NCI-H1694 treated with DMSO at 0.1 percent for 48 hours (cell line): ENCODE results near the gene EXD3.
"Not testable (repeated sequence)": the region's sequence is repeated elsewhere in the genome, so short reads cannot be mapped to it uniquely, and the experiment has no call there.

ENCODE experiments used
- DNase-seq: peaks from one replicate; lab custom pipeline; 2025; lab: John Stamatoyannopoulos, UW

EXD3 gene

DNA sequence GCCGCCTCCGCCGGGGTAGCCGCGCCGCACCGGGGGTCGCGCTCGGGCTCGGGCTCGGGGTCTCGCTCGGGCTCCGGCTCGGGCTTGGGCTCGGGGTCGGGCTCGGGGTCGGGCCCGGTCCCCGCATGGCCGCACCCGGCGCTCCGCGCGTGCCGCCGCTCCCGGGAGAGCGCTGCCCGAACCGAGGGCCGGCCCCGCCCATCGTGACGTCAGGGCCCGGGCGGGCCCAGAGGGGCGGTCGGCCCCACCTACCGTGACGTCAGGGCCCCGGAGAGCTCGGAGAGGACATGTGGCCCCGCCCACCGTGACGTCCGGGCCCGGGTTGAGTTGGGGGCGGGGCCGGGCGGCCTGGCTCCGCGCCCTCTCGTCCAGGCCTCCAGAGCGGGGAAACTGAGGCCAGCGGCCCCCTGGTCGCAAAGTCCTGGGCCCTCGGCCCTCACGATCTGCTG lies 36.2 kb upstream of the EXD3 start, which contains the start of gene NSMF:
NSMF (minus strand) TSS at position 183 of the 449 bp plus-strand sequence. CDS start 232 bp downstream, outside the sequence.
- DNase-seq: peak; percentile 63

DNA sequence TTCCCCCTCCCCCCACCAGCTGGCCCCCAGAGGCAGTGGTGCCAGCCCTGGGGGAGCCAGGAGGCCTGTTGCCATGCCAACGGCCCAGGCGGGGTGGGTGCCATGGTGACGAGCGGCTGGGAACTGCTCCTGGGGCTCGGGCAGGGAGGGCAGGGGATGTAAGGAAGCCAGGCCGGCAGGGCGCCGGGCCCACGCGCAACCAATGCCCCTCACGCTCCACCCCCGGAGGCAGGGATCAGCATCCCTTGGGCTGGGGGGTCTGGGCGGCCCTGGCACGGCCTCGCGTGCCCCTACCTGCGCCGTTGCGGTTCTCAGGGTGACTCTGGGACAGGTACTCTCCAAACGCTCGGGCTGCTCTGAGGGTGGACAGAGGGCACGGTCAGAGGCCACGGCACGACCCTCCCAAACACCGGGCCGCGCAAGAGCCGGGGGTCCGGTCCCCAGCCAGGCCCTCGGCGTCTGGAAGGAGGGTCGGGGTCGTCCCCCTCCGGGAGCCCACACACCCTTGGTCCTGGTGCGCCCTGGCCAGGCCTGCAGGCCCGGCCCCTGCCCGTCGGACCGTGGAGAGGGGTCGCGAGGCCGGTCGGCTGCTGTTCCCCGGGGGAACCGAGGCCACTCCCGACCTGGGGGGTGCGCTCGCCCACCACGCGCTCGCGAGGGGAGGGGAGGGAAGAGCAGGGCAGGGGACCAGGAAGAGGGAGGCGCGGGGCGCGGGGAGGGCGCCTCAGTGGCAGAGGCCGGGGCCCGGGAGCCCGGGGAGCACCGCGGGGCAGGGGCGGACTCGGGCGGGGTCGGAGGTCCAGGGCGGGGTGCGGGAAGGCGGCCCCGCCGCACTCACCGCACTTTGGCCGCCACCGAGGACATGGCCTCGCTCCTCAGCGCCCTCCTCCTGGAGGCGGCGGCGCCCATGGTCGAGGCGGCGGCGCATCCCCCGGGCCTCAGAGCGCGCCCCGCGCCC lies 35.5 kb upstream of the EXD3 start:
- DNase-seq: peak; percentile 52

DNA sequence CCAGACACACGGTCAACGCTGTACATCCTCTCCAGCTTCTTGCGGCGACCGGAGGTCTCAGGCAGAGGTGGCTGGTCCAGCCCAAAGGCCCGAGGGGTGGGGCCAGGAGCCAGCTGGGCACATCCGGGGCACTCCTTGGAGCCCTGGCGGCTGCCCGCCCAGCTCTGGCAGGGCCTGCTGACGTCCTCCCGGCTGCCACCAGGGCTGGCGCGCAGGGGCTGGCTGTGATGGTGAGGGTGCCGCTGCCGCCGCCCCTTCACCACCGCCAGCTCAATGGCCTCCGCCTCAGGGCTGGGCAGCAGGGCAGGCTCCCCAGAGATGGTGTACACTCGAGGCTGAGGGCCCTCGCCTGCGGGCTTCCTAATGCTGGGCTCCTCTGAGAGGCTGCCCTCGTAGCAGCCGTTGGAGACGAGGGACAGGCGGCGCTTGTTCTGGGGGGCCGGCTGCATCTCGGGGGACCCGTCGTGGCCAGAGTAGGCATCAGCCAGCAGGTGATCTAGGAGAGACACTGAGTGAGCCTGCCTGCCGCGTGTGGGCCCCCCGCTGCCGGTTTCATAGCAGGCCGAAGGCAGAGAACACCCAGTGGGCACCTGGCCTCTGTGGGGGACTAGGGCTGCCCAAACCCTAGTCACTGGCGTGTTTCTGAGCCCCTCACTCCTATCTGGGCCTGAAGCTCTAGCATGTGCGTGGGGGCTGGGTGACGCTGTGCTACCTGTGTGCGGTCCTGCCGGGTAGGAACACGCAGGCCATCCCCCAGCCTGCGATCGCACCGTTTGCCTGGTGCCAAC lies 34.6 kb upstream of the EXD3 start:
- DNase-seq: no peak

DNA sequence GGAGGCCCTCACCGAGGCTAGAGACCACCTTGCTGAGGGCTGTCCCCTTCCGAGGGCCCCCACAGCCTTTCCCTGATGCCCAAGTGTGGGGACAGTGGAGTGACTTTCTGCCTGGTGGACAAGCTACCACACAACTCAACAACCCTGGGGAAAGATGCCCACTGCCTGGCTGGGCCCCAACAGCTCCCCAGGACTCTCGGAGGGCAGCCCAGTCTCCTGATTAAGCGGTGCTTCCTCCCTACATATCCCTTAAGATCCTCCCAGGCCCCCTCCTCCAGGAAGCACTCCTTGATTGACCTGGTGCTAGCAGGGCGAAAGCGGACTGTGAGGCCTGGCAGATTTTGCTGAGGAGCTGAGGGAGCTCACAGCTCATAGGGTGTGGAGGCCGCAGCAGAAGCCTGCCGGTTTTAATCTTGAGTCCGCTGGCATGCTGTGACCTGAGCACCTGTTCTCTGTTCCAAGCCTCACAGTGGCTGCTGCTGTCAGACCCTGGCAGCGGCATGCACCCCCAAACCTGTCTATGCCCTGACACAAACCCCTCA lies 34.0 kb upstream of the EXD3 start:
- no peak for DNase-seq

DNA sequence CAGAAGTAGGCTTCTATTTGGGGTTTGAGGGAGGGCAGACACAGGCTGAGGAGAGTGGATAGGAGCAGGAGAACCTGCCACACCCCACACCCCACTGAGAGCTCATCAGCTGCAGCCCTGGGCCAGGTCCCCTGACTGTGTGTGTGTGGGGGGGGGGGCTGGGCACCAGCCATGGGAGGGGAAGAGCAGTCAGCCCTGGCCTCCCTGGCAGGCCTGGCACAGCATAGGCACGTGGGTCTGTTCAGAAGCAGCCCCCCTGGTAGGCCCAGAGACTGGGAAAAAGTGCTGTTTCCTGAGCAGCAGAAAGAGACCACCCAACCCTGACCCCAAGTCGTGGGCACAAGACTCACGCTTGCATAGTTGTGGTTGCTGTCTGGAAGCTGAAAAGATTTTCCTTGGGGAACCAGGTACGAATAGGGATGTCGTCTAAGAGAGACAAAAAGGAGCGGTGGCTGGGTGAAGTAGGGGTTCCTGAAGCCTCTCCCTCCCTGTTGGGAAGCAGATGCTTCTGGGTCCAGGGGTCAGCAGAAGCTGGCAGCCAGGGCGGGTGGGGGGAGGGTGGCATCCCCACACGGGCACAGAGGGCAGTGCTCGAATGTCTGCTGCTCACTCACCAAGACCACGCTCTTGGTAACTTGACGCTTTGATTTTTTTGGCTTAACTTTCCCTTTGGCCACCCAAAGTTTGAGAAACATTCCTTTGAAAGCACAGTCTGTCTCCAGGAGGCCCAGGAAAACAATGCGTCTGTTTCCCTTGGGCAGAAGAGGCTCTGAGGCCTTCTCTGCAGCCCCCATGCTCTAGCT lies 33.3 kb upstream of the EXD3 start:
- DNase-seq: no peak

DNA sequence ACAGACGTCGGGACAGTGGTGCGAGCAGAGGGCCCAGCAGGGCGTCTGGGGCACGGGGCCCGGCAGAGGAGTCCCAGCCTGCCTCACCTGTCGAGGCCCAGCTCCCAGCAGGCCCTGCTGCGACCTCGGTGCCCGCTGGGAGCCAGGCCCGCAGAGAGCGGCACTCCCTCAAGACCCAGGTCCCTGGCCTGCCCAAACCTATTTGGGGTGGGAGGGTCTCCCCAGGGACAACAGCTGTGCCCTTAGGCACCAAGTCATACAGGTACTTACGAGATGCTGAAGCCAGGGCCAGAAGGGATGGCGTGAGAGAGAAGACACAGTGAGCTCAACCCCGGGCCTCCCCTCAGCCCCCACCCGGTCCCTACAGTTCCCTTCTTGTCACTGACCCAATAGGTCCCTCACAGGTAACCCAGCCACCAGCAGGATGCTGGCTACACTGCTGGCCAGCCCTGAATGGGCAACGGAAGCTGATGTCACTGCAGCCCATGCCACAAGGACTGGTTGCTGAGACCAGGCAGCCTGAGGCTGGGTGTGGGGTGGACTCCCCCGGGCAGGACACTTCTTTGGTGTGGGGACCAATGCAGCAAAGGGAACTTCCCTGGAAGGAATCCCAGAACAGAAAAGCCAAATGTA lies 32.5 kb upstream of the EXD3 start:
- DNase-seq: no peak

DNA sequence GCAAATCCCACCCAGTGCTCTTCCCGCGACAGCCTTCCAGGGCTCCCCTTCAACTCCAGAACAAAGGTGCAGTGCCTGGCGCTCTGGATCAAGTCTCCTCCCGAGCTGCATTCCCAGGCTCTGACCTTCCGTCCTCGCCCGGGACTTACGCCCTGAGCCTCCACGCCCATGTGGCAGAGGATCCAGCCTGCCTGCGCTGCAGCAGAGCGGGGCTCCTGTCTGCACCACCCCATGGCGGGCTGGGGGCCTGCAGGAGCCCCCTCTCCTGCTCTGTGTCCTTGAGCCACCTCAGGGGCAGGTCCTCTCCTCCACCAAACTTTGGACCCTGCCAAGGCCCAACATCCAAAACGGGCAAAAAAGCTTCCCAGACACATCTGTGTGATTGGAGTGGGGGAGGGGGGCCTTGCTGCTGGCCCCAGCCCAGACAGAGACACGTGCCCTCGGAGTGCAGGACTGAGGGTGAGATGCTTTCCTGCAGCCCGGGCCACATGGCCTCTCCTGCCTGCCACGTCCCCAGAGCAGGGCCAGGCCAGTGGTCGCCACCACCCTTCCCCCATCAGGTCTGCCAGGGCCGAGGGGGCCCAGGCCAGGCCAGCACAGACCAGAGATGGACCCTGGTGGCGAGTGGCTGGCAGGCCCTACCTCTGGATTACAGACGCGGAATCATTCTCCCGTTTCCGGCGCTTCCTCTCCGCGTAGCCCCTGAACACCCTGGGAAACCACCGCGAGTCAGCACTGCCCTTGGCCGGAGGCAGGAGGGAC lies 31.8 kb upstream of the EXD3 start:
- DNase-seq: no peak

DNA sequence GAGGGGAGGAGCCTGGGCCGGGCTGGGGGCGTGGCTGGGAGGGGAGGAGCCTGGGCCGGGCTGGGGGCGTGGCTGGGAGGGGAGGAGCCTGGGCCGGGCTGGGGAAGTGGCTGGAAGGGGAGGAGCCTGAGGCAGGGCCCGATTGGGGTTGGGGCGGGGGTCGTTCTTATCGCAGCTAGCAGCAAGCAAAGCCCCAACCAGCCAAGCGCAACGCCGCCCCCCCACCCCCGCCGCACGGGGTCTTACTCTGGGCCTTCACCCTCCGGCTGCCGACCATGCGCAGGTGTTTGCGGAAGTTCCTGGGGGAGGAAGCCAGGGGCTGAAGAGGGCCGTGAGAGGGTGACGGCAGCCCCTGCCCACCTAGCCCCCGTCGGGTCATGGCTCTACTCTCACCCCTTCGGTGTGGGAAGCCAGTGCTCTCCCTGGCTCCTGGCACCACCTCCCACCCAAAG lies 31.2 kb upstream of the EXD3 start:
- no peak for DNase-seq

DNA sequence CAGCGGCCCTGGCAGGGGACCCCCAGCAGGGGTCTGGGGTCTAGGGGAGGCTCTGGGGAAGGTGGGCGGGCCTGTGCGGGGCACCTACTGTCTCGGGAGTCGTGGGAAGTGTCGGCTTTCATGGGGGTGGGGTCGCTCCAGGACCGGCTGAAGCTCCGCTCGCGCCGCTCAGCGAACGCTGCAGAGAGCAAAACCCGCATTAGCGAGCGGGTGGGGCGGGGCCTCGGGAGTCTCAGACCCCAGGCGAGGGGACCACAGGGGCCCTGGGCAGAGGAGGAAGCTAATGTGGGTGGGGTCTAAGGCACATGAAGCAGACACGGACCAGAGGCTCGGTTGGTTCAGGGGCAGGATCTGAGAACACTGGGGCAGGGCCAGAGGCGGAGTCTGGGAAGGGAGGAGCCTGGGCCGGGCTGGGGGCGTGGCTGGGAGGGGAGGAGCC lies 30.7 kb upstream of the EXD3 start:
- no peak for DNase-seq

DNA sequence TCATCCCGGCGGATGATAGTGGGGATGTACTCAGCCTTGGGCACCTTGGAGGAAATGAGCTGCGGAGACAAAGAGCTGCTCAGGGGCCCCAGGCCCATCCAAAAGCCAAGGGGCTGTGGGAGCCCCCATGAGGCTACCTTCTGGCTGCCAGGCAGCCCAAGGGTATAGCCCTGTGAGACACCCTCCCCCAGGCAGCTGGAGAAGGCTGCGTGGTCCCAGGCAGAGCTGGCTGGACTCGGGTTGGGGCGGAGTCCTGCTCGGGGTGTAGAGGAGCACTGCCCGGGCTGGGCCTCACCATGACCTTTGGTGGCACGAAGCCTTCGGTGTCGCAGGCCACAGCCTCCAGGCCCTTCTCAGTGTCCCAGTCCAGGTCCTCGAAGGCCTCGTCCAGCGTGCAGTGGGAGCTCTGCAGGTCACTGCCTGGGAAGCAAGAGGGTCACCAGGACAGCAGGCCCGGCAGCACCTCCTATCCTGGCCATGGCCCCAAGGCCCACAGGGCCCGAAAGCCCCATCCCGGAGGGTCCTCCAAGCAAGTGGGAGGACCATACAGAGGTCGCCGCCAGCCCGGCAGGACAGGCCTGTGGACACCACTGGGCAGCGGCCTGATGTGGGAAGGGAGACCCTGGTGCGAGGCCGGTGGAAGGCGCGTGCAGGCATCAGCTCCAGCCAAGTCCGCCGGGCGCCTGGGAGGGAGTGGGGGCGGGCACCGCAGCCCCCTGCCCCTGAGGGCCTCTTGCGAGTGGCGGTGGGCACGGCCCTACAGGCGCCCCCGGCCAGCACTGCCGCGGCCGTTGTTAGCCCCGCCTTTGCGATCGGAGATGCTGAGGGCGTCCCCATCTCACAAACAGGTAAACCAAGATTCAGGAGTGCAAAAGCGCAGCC lies 30.0 kb upstream of the EXD3 start:
- DNase-seq: no peak

DNA sequence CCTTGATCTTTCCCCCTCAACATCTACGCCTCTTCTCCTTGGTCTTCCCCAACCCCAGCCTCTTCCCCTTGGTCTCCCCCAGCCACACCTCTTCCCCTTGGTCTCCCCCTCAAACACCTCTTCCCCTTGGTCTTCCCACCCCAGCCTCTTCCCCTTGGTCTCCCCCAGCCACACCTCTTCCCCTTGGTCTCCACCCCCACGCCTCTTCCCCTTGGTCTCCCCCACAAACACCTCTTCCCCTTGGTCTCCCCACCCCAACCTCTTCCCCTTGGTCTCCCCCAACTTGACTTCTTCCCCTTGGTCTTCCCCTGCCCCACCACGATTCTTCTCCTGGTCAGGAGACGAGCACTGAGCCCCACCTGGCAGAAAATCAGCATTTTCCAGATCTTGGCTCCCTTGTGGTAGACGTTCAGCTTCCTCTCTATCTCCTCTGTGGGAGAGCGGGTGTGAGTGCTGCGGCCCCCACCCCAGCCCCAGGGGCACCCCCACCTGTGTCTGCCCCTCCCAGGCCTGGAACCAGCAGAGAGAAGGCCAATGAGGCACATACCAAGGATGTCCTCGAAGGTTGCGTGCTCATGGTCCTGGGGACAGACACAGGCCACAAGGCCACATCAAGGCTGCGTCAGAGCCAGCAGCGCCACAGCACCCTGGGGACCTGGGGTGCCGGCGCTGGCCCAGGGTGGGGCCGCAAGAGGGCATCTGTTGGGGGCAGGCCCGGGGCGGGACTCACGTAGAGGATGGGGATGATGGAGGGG lies 29.2 kb upstream of the EXD3 start:
- no peak for DNase-seq

DNA sequence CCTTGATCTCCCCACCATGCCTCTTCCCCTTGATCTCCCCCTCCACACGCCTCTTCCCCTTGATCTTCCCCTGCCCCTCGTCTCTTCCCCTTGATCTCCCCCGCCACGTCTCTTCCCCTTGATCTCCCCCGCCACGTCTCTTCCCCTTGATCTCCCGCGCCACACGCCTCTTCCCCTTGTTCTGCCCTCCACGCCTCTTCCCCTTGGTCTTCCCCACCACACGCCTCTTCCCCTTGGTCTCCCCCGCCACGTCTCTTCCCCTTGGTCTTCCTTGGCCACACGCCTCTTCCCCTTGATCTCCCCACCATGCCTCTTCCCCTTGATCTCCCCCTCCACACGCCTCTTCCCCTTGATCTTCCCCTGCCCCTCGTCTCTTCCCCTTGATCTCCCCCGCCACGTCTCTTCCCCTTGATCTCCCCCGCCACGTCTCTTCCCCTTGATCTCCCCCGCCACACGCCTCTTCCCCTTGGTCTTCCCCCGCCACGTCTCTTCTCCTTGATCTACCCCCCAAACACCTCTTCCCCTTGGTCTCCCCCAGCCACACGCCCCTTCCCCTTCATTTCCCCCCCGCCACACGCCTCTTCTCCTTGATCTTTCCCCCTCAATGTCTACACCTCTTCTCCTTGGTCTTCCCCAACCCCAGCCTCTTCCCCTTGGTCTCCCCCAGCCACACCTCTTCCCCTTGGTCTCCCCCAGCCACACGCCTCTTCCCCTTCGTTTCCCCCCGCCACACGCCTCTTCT lies 28.5 kb upstream of the EXD3 start:
- not testable (repeated sequence) for DNase-seq

DNA sequence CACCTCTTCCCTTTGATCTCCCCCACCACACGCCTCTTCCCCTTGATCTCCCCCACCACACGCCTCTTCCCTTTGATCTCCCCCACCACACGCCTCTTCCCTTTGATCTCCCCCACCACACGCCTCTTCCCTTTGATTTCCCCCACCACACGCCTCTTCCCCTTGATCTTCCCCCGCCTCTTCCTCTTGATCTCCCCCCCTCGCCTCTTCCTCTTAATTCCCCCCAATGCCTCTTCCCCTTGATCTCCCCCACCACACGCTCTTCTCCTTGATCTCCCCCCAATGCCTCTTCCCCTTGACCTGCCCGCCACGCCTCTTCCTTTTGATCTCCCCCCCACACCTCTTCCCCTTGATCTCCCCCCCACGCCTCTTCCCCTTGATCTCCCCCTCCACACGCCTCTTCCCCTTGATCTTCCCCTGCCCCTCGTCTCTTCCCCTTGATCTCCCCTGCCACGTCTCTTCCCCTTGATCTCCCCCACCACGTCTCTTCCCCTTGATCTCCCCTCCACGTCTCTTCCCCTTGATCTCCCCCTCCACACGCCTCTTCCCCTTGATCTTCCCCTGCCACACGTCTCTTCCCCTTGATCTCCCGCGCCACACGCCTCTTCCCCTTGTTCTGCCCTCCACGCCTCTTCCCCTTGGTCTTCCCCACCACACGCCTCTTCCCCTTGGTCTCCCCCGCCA lies 27.7 kb upstream of the EXD3 start:
- DNase-seq: not testable (repeated sequence)

DNA sequence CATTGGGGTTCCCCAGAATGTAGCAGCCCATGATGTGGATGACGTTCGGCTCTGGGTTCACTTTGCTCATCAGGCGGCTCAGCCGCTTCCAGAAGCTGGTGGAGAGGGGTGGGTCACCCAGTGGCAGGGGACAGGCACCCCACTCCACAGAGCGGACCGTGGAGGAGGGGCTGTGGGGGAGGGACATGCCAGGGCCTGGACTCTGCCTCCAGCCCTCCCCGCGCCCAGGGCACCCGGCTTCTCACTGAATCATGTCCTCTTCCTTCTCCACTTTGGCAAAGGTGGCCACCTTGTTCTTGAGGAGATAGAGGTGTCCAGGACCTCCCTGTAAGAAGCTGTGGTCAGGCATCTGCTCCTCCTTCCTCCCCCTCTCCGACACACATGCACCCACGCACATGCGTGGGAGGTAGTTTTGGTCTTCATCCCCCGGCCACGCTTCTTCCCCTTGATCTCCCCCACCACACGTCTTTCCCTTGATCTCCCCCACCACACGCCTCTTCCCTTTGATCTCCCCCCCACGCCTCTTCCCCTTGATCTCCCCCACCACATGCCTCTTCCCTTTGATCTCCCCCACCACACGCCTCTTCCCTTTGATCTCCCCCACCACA lies 27.1 kb upstream of the EXD3 start:
- no peak for DNase-seq

DNA sequence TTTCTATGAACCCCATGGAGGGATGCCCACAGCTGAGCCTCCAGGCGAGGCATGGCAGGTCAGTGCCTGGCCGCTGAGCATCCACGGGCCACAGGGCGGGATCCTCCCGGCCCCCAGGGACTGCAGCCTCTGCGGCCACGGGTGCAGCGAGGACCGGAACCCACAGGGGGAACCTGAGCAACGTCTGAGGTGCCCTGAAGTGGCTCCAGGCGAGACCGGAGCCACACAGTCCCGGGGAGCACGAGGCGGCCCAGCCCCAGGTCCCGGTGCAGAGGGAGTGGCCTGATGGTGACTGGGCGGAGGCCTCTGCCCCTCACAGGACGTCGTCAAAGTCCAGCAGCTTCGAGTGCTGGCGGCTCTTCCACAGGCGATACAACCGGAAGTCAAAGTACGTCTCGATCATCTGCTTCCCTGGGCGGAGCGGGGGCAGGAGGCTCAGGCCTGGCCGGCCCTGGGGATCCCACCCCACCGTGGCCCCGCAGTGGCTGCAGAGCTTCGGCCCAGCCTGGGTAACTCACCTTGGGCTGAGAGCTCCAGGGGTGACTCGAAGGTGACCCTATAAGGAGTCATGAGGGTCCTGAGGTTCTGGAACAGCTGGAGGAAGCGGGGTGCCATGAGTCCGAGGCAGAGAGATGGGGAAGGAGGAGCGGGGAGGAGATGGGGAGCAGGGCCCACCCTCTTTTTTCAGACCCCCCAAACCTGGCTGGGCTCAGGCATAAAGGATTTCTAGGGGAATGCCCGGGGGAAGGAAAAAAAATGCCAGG lies 26.3 kb upstream of the EXD3 start:
- DNase-seq: no peak

DNA sequence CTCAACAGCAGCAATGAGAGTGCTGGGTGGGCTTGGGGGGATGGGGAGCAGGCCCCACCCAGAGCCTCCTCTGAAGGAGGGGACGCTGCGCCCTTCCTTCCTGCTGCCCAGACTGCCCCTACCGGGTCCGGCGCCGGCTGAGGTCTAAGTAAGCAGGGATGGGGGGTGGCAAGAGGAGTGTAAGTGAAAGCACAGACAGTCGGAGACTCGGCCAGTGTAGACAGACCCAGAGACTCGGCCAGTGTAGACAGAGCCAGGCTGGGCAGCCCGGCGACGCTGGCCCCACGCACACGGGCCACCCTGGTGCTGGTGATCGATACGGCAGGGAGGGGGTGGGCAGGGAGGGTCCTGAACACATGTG lies 25.6 kb upstream of the EXD3 start:
- DNase-seq: no peak
